Stomach smooth muscle (tissue), 2 donors: ENCODE results near the gene ARMS2.

Source experiments
- H3K27ac ChIP-seq: one replicate; pipeline ENCODE4 v1.7.0; 2013; ENCODE audit warnings: mild to moderate bottlenecking, low read length, inconsistent platforms
- H3K27me3 ChIP-seq, 2 donors: one replicate each; pipeline ENCODE4 v1.7.0; 2013; ENCODE audit warnings: low read length in 2 of 2; ENCODE audit not compliant: insufficient read depth in 2 of 2, control insufficient read depth in 1 of 2
- H3K36me3 ChIP-seq, 2 donors: one replicate each; pipeline ENCODE4 v1.7.0; 2013; ENCODE audit warnings: low read length in 2 of 2; ENCODE audit not compliant: control insufficient read depth in 2 of 2, insufficient read depth in 2 of 2
- H3K4me1 ChIP-seq: one replicate; pipeline ENCODE4 v1.7.0; 2013; ENCODE audit warnings: low read length; ENCODE audit not compliant: control insufficient read depth, insufficient read depth
- H3K4me3 ChIP-seq, 2 donors: one replicate each; pipeline ENCODE4 v1.7.0; 2013; ENCODE audit warnings: low read length in 2 of 2
- H3K9ac ChIP-seq, 2 donors: one replicate each; pipeline ENCODE4 v1.7.0; 2013; ENCODE audit warnings: low read length in 2 of 2, mild to moderate bottlenecking in 1 of 2
- H3K9me3 ChIP-seq, 2 donors: one replicate each; pipeline ENCODE4 v1.7.0; 2013; ENCODE audit warnings: low read length in 2 of 2; ENCODE audit not compliant: control insufficient read depth in 2 of 2
- donor health status: healthy.
- donor health status: Pancreatic carcinoma.

ARMS2 gene

DNA sequence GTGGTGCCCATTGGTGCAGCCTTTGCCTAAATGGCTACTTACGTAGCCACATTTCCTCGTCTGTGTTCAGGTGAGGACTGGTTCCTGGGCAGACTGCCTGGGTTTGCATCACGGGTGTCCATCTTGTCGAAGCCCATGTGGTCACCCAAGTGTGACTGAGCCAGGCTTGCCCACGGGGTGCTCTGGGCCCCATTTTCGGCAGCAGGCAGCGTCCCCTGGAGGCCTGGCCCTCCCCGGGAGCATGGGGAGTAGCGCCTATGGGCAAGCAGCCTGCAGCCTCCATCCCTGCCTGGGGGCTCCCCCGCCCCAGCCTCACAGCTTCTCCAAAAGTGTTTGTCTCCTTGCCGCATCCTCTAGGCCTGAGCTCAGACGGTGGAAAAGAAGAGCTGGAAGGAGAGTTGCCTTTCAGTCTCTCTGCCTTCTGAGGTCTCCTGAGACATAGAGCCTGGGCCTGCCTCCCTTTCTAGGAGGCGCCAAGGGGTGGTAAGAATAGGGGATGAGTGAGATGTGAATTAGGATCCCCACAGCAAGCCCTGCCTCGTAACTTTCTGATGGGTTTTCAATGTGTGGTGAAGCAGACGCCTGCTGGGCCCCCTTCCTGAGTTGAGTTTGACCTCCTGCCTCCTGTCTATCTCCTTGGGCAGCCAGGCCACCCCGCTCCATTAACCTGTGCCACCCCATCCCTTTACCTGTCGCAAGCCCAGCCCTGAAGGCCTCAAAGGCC lies 49.6 kb downstream of the ARMS2 start:
- Histone ChIP-seq H3K4me1 (peaks cover 47% of the 10 kb centered on the region), H3K9me3 (no peaks in the 10 kb centered on the region), H3K36me3 (peaks cover 16 to 34% of the 10 kb centered on the region in 2 donors), H3K4me3 (no peak overlapping the region), H3K9ac (no peak overlapping the region), H3K27me3 (no peaks in the 10 kb centered on the region), H3K27ac (peak overlapping the region; percentile 58)

- Histone ChIP-seq H3K36me3 (peaks cover 20 to 39% of the 10 kb centered on the region in 2 donors), H3K27me3 (no peaks in the 10 kb centered on the region), H3K27ac (peak overlapping the region; percentile 58), H3K9ac (no peak overlapping the region), H3K9me3 (no peaks in the 10 kb centered on the region), H3K4me3 (no peak overlapping the region), H3K4me1 (peaks cover 42% of the 10 kb centered on the region)
Measured at GRCh38 chr10:122504610-122504950, 50.1 kb downstream of the ARMS2 start.

DNA sequence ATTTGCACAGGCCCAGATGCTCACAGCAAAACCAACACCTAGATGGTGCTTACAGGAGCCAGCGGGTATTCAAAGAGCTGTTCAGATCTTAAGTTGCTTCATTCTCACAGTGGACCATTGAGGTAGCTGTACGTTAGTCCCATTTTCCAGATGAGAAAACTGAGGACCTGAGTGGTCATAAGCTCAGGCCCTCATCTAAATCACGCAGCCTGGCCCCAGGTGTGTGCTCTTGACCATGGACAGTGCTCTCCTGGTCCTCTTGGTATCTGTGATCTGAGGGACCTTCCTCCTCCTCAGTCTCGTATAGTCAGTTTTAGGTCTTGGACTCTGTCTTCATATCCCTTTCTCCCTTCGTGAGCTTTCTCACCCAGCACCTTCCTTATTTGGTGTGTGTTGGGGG lies 50.6 kb downstream of the ARMS2 start:
- Histone ChIP-seq H3K27ac (peak overlapping the region; percentile 58), H3K27me3 (no peaks in the 10 kb centered on the region), H3K9me3 (no peaks in the 10 kb centered on the region), H3K36me3 (peaks cover 23 to 41% of the 10 kb centered on the region in 2 donors), H3K4me3 (no peak overlapping the region), H3K4me1 (peaks cover 38% of the 10 kb centered on the region), H3K9ac (peak overlapping the region; percentile 20 to 21)

DNA sequence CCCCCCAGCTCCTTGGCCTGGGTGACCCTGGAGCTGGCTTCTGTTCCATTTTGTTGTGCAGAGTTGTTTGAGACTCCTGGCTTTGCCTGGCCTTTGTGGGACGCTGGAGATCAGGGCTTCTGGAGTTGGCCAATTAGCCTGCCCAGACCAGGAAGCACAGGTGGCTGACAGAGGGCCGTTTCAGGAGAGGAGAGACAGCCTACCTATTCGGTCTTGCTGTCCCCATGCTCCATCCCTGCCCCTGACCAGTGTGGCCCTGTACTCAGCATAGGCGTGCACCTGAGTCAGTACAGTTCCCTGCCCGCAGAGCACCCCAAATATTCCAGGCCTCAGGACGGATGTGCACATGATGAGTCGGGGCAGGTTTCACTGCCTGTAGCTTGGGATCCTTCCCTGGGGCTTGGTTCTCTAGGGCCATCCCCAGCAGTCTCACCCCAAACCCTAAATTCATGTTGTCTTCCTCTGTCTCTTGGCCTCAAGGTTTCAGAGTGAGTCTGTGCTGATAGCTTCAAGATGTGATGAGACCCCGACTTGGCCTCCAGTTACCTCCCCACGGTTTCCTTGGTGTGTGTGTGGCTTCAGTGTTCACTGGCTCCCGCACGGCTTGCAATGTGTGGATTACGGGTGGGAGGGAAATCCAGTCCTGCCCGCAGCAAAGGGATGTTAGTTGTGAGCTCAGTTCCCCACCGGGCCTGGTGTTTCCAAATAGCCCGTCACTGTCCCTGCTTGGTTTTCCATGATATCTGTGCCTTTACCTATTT lies 51.6 kb downstream of the ARMS2 start:
- Histone ChIP-seq H3K36me3 (peaks cover 31 to 49% of the 10 kb centered on the region in 2 donors), H3K27me3 (no peaks in the 10 kb centered on the region), H3K4me3 (no peak overlapping the region), H3K27ac (peak overlapping the region; percentile 58), H3K4me1 (peaks cover 27% of the 10 kb centered on the region), H3K9me3 (no peaks in the 10 kb centered on the region), H3K9ac (no peak overlapping the region)
